Heart right ventricle (tissue), 16 donors: Measurements from ENCODE around the gene FXR2. TPM values are rescaled to one million over a fixed set of nuclear protein-coding genes. Genes with fewer than 3 reads are reported as not detected.

Source experiments
- ATAC-seq, 8 donors: fragments of 200-7000 bp; cut with Tn5 transposase; one replicate each; pipeline ENCODE4 v1.9.1; 2020; ENCODE audit warnings: mild to moderate bottlenecking in 8 of 8, moderate library complexity in 8 of 8, moderate number of reproducible peaks in 1 of 8
- DNase-seq, 2 donors: peaks; one replicate each; pipeline ENCODE4 v3.0.0-alpha.2; 2020
- H3K27ac ChIP-seq, 10 donors: fragments of 200-600 bp; sonication (generic) in 2 of 10; one replicate each; pipeline versions ENCODE4 v1.5.0 to v1.8.0; 2020 to 2022; ENCODE audit warnings: mild to moderate bottlenecking in 3 of 10
- H3K27me3 ChIP-seq, 7 donors: fragments of 200-600 bp; one replicate each; pipeline ENCODE4 v1.8.0; 2021 to 2022; ENCODE audit warnings: mild to moderate bottlenecking in 2 of 7
- H3K36me3 ChIP-seq, 9 donors: fragments of 200-600 bp; sonication (generic) in 1 of 9; one replicate each; pipeline versions ENCODE4 v1.5.0 to v1.8.0; 2020 to 2022; ENCODE audit warnings: mild to moderate bottlenecking in 2 of 9
- H3K4me1 ChIP-seq, 9 donors: fragments of 200-600 bp; sonication (generic) in 1 of 9; one replicate each; pipeline versions ENCODE4 v1.5.0 to v1.8.0; 2020 to 2022; ENCODE audit warnings: mild to moderate bottlenecking in 4 of 9
- H3K4me3 ChIP-seq, 10 donors: fragments of 200-600 bp; sonication (generic) in 2 of 10; one replicate each; pipeline versions ENCODE4 v1.5.0 to v1.8.0; 2020 to 2022; ENCODE audit warnings: mild to moderate bottlenecking in 7 of 10, moderate library complexity in 2 of 10
- H3K9me3 ChIP-seq, 11 donors: fragments of 200-600 bp in 10 of 11; sonication (generic) in 2 of 11; one replicate each; pipeline versions ENCODE4 v1.5.0 to v1.8.0; 2013 to 2022; ENCODE audit warnings: mild to moderate bottlenecking in 2 of 11, control low read depth in 1 of 11, moderate library complexity in 1 of 11
- CTCF ChIP-seq, 9 donors: fragments of 200-600 bp; sonication (generic) in 2 of 9; IDR thresholded peaks; one replicate each; pipeline versions ENCODE4 v1.5.0 to v1.8.0; 2021 to 2022; ENCODE audit warnings: antibody characterized with exemption in 9 of 9, mild to moderate bottlenecking in 5 of 9, moderate library complexity in 1 of 9
- WGBS, 2 donors: extraction: QIAGEN DNeasy Blood & Tissue Kit; methylation state at CpG; one replicate each; pipeline ENCODE4 v1.1.7; 2013; ENCODE audit warnings: inconsistent platforms in 1 of 2; 5-methylcytosine and 5-hydroxymethylcytosine counted together
- intact Hi-C, 10 donors: fragments of 100-400 bp; cut with DNase I; formaldehyde crosslinking; loops; one replicate each; pipeline versions ENCODE4 v1.11.1 to v1.14.2; 2022
- long read RNA-seq, 3 donors: library from polyadenylated mRNA; unstranded; transcript quantifications; one replicate each; pipeline ENCODE4 v2.0.0, GENCODE V29; 2020 to 2021
- polyA plus RNA-seq, 2 donors: library from polyadenylated mRNA; stranded (reverse); fragments of 200-250 nt; gene quantifications; one replicate each; pipeline ENCODE4 v1.2.3, GENCODE V29; 2013
- total RNA-seq, 10 donors: library from RNA; stranded (reverse); fragmentation: NEBNext Ultra II Directional in 3 of 10; extraction: Animal tissue kit (Norgen Biotek cat#: 25700) in 3 of 10; gene quantifications; one replicate each; pipeline versions ENCODE4 v1.2.1 to v1.2.4, GENCODE V29; 2021 to 2023
- donor health status: Arrhythmogenic right ventricular cardiomyopathy.
- donor health status: ischemic (EF 13 %, LVEDD 7.1; RV severe dilation, severe dysfunction).
- donor health status: healthy with polysubstance abuse.
- donor health status: DM: no; HTN: yes; CAD: no.
- donor health status: DM: no; HTN: no; CAD: no.
- donor health status: ischemic (EF 25% LVEDD 6.9; RV normal size, moderate dysfunction).
- donor health status: ischemic (EF 25% LVEDD 5.7; RV mildly dilated, moderate dysfunction).
- donor health status: healthy.
- donor health status: DM: yes; HTN: yes; CAD: no.
- donor health status: Ischemic cardiomyopathy.
- donor health status: ischemic (EF 35%, LVEDD 5.7; RV mildly dilated, moderate dysfunction).
- donor health status: nonischemic (EF 11% LVEDD 7.7; RV severe dilation, severe dysfunction).
- donor health status: DM: yes; HTN: yes; CAD: no.
- donor health status: PGD.
- donor health status: ischemic (EF 29% LVEDD 5.4; RV normal size, mild dysfunction).
- donor health status: nonischemic (EF 23%, LVEDD 6.1; RV moderate dilation, normal function).

FXR2 gene
- total RNA-seq (100 to 1,000 TPM in 3 of 10 donors, 10 to 100 TPM in 7; 81.7 to 104 (median 90.5) TPM), polyA plus RNA-seq (100 to 1,000 TPM in 1 of 2 donors, 10 to 100 TPM in 1; 52.2 to 111 TPM)
- long read RNA-seq, donor 1, transcript FXR2-201 (17 exons, 2,957 nt), result major isoform, 212 of 287 reads
- long read RNA-seq, donor 1, partial matches to known transcripts, result 69 of 287 reads
- long read RNA-seq, donor 1, other reads (novel, unspliced or antisense), result 6 of 287 reads
- long read RNA-seq, donor 2, transcript FXR2-201 (17 exons, 2,957 nt), result major isoform, 280 of 370 reads
- long read RNA-seq, donor 2, partial matches to known transcripts, result 24 of 370 reads
- long read RNA-seq, donor 2, other reads (novel, unspliced or antisense), result 66 of 370 reads
- long read RNA-seq, donor 3, transcript FXR2-201 (17 exons, 2,957 nt), result major isoform, 16 of 47 reads
- long read RNA-seq, donor 3, partial matches to known transcripts, result 26 of 47 reads
- long read RNA-seq, donor 3, other reads (novel, unspliced or antisense), result 5 of 47 reads

GRCh38 chr17:7614425-7615264 is at the start of gene FXR2:
TSS of gene FXR2 (minus strand) at chr17:7614897. CDS start at chr17:7614532, 365 bp downstream.
- H3K27me3 ChIP-seq, result no peaks in the 10 kb centered on the region
- peaks cover 0 to 17% (median 5%) of the 10 kb centered on the region in 9 donors for H3K36me3 ChIP-seq
- no peaks in the 10 kb centered on the region for H3K9me3 ChIP-seq
- intact Hi-C loops, result loop anchor here in 2 of 10 donors (2.0 to 5.0 kb wide), 2 partner anchors 72 to 73 kb away; partner anchors contain the start of genes TP53 (in 2 of the 2) and WRAP53 (in 1 of the 2)
- H3K4me1 ChIP-seq, result peaks cover 2 to 52% (median 34%) of the 10 kb centered on the region in 9 donors
- DNase-seq (peak; percentile 99 to 100), ATAC-seq (peak; percentile 97 to 99 (median 99))
- peak within 1 kb of the TSS; percentile 76 to 98 (median 92) for H3K27ac ChIP-seq
- WGBS, 2 donors, result 1% methylated on average over 73 to 92 of the region's 93 CpGs
- peak in 8 of 9 donors; percentile 58 to 84 (median 72) for TF ChIP-seq CTCF (IDR thresholded peaks at IDR 0.05)
- peak within 1 kb of the TSS; percentile 45 to 96 (median 88) for H3K4me3 ChIP-seq

GRCh38 chr17:7656958-7657609 is 42.4 kb upstream of the FXR2 start:
- H3K4me3 ChIP-seq, result no peak overlapping the region
- peaks cover 0 to 4% (median 0%) of the 10 kb centered on the region in 9 donors for H3K36me3 ChIP-seq
- DNase-seq, result peak; percentile 73 to 87
- H3K4me1 ChIP-seq, result peaks cover 0 to 16% (median 10%) of the 10 kb centered on the region in 9 donors
- H3K27me3 ChIP-seq, result peaks cover 0 to 15% (median 0%) of the 10 kb centered on the region in 7 donors
- 21 to 25% methylated on average over 10 of the region's 10 CpGs for WGBS, 2 donors
- TF ChIP-seq CTCF (IDR thresholded peaks at IDR 0.05), result no peak
- no peaks in the 10 kb centered on the region for H3K9me3 ChIP-seq
- peak; percentile 55 to 92 (median 76) for ATAC-seq
- intact Hi-C loops, result no loop called here
- peak overlapping the region in 4 of 10 donors; percentile 1 to 35 (median 28) for H3K27ac ChIP-seq

DNA sequence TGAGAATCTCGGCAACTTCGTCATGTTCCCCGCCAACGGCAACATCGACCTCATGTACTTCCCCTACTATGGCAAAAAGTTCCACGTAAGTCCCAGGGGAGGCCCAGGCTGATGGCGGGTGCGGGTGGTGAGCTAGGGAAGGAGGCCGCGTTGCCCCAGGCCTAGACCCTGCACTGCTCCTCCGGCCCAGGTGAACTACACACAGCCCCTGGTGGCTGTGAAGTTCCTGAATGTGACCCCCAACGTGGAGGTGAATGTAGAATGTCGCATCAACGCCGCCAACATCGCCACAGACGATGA is 40.8 kb upstream of the FXR2 start:
- Histone ChIP-seq H3K27ac (no peak overlapping the region), H3K4me1 (peaks cover 3 to 32% (median 24%) of the 10 kb centered on the region in 9 donors), H3K4me3 (no peak overlapping the region), H3K27me3 (peaks cover 0 to 31% (median 15%) of the 10 kb centered on the region in 7 donors), H3K36me3 (peaks cover 0 to 4% (median 0%) of the 10 kb centered on the region in 9 donors), H3K9me3 (no peaks in the 10 kb centered on the region)
- no peak for DNase-seq
- 87 to 89% methylated on average over 17 of the region's 17 CpGs for WGBS, 2 donors
- intact Hi-C loops, result no loop called here
- TF ChIP-seq CTCF (IDR thresholded peaks at IDR 0.05), result no peak
- ATAC-seq, result no peak
